IMR-90 (cell line): ENCODE data around the gene LYPD6B.

Experiments used
- POLR2A ChIP-seq: IDR thresholded peaks from 2 replicates; pipeline ENCODE4 v1.6.1; 2012; ENCODE audit warnings: mild to moderate bottlenecking, low read depth, low read length
- RCOR1 ChIP-seq: IDR thresholded peaks from 2 replicates; pipeline ENCODE4 v1.6.1; 2012; ENCODE audit warnings: mild to moderate bottlenecking, low read length, improper control_type of control experiment; ENCODE audit not compliant: insufficient replicate concordance
- TF ChIP-seq, protein P1 (sequence below): fragments of 150-350 bp; IDR thresholded peaks from 2 replicates; pipeline ENCODE4 v1.6.1; 2017; ENCODE audit warnings: mild to moderate bottlenecking, antibody characterized with exemption, low read length, low read depth
- TF ChIP-seq, protein P2 (sequence below): conservative IDR thresholded peaks from 2 replicates; pipeline ENCODE4 v1.5.1; 2012; ENCODE audit warnings: mild to moderate bottlenecking, low read depth, low read length, improper control_type of control experiment

DNA sequence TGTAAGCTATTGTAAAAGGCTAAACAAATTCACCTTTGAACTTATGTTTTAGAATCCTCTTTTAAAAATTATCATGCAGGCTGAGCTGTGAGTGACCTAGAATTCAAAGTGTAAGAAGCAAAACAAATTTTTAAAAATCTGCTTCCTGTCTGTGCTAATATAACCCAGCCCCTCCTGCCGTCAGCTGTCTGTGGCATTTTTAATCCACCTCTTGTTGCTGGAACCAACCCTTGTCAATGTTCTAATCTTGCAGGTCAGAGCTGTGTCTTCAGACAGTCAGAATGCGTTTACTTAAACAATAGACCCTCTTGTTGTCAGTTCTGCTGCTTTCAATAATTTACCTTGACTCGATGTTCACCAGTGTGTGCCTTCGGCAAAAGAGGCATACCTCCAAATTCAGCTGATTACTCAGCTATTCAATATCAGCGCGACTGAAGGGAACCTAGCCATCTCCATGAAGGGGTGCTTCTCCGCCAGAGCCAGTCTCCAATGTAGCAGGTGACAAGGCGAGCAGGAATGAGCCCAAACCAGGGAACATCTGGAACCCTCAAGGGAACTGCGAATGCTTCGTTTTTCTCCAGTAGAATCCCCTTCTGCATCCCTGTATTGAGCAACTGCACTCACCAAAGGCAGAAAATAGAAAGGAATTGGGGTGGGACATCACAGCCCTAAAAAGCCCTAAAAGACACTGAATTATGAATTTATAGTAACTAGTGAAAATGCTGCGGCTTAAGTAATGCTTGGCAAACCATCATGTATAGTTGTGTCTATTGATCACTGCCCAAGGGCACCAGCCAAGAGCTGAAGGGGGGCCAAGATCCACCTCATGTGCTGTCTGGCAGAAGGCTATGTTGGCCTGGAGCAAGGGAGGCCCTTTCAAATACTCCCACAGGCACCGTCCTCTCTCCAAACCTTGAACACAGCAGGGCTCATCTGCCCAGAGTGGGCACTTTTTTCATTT, 62.5 kb downstream of the LYPD6B start:
- TF ChIP-seq, protein P1, sequence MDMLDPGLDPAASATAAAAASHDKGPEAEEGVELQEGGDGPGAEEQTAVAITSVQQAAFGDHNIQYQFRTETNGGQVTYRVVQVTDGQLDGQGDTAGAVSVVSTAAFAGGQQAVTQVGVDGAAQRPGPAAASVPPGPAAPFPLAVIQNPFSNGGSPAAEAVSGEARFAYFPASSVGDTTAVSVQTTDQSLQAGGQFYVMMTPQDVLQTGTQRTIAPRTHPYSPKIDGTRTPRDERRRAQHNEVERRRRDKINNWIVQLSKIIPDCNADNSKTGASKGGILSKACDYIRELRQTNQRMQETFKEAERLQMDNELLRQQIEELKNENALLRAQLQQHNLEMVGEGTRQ: no peak
- TF ChIP-seq, protein P2, sequence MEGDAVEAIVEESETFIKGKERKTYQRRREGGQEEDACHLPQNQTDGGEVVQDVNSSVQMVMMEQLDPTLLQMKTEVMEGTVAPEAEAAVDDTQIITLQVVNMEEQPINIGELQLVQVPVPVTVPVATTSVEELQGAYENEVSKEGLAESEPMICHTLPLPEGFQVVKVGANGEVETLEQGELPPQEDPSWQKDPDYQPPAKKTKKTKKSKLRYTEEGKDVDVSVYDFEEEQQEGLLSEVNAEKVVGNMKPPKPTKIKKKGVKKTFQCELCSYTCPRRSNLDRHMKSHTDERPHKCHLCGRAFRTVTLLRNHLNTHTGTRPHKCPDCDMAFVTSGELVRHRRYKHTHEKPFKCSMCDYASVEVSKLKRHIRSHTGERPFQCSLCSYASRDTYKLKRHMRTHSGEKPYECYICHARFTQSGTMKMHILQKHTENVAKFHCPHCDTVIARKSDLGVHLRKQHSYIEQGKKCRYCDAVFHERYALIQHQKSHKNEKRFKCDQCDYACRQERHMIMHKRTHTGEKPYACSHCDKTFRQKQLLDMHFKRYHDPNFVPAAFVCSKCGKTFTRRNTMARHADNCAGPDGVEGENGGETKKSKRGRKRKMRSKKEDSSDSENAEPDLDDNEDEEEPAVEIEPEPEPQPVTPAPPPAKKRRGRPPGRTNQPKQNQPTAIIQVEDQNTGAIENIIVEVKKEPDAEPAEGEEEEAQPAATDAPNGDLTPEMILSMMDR: no peak
- TF ChIP-seq POLR2A (no peak), RCOR1 (no peak)
